PFSK-1 (cell line): Measurements from ENCODE around the gene SLC9B2. TPM values are rescaled to one million over a fixed set of nuclear protein-coding genes. Genes with fewer than 3 reads are reported as not detected.

Experiments
- FOXP2 ChIP-seq: optimal IDR thresholded peaks from 2 replicates; pipeline ENCODE3; 2011; ENCODE audit warnings: borderline replicate concordance, control low read depth, inconsistent platforms; ENCODE audit not compliant: insufficient read depth; ENCODE audit errors: extremely low read length, extremely low read depth
- POLR2AphosphoS5 ChIP-seq: IDR thresholded peaks from 2 replicates; pipeline ENCODE4 v1.6.1; 2012; ENCODE audit warnings: low read depth, mild to moderate bottlenecking, control low read depth, low read length, moderate library complexity
- REST ChIP-seq, 2 experiments: IDR thresholded peaks; 2 replicates each; pipeline versions ENCODE4 v1.6.1 to v1.8.0; 2011 to 2012; ENCODE audit warnings: low read depth in 2 of 2, low read length in 2 of 2, control low read depth in 1 of 2, inconsistent platforms in 1 of 2, mild to moderate bottlenecking in 1 of 2, moderate library complexity in 1 of 2; ENCODE audit not compliant: insufficient read depth in 1 of 2
- SIN3A ChIP-seq: IDR thresholded peaks from 2 replicates; pipeline ENCODE4 v1.6.1; 2012; ENCODE audit warnings: mild to moderate bottlenecking, low read length, moderate library complexity, borderline replicate concordance; ENCODE audit not compliant: insufficient read depth
- TAF1 ChIP-seq: IDR thresholded peaks from 2 replicates; pipeline ENCODE4 v1.6.1; 2012; ENCODE audit warnings: low read length, control low read depth, borderline replicate concordance; ENCODE audit not compliant: insufficient read depth
- polyA plus RNA-seq: library from polyadenylated mRNA; unstranded; fragments of >200 nt; gene quantifications from one replicate; pipeline ENCODE4 v1.2.1, GENCODE V29; 2012; ENCODE audit warnings: low read depth, missing spikeins; ENCODE audit not compliant: insufficient read length

The SLC9B2 gene, protein sequence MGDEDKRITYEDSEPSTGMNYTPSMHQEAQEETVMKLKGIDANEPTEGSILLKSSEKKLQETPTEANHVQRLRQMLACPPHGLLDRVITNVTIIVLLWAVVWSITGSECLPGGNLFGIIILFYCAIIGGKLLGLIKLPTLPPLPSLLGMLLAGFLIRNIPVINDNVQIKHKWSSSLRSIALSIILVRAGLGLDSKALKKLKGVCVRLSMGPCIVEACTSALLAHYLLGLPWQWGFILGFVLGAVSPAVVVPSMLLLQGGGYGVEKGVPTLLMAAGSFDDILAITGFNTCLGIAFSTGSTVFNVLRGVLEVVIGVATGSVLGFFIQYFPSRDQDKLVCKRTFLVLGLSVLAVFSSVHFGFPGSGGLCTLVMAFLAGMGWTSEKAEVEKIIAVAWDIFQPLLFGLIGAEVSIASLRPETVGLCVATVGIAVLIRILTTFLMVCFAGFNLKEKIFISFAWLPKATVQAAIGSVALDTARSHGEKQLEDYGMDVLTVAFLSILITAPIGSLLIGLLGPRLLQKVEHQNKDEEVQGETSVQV
- 8.7 TPM for polyA plus RNA-seq

DNA sequence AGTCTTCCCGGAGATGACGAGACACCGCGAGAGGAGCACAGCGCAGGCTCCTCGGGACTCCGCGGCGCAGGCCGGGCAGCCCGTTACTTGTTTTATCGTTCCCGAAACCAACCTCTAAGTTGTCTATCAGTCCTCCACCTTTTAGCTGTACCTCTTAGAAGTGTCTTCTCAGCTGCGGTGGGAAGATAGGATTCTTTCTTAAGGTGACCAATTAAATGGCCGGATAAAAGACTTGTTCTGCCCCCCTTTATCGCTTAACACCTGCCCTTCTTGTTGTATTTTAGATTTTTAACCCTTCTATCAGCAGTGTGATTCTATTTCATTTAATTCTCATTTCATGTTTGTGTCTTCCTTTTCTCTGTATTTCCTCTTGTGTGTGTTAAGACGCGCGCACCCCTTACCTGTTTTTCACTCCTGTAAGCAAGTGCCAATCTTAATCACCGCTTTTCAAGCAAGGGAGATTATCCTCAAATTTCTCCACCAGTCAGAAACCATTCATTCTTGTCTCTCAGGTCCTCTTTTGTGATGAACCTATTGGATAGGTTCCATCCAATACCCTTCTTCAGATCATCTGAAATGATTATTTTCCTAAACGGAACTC, at the start of gene SLC9B2:
SLC9B2 (minus strand) TSS at position 15 of the 601 bp plus-strand sequence. CDS start 9,211 bp downstream, outside the sequence.
- no peak for TF ChIP-seq FOXP2
- TF ChIP-seq SIN3A: no peak
- TF ChIP-seq POLR2AphosphoS5: no peak
- no peak; the same call in 1 of the 2 replicates for TF ChIP-seq TAF1
- no peak for TF ChIP-seq REST (IDR thresholded peaks at IDR 0.05; ENCODE audit: insufficient read depth in 1 of 2, low read depth in 2 of 2, low read length in 2 of 2)

GRCh38 chr4:103126126-103126525, 49.6 kb upstream of the SLC9B2 start:
- TF ChIP-seq FOXP2 (no peak), REST (IDR thresholded peaks at IDR 0.05; ENCODE audit: insufficient read depth in 1 of 2, low read depth in 2 of 2, low read length in 2 of 2) (no peak), POLR2AphosphoS5 (no peak), TAF1 (no peak), SIN3A (no peak)

- no peak for TF ChIP-seq FOXP2
- TF ChIP-seq POLR2AphosphoS5: no peak
- TF ChIP-seq TAF1: no peak
- no peak for TF ChIP-seq REST (IDR thresholded peaks at IDR 0.05; ENCODE audit: insufficient read depth in 1 of 2, low read depth in 2 of 2, low read length in 2 of 2)
- no peak for TF ChIP-seq SIN3A
Observed at GRCh38 chr4:103123114-103123513, 46.6 kb upstream of the SLC9B2 start.

DNA sequence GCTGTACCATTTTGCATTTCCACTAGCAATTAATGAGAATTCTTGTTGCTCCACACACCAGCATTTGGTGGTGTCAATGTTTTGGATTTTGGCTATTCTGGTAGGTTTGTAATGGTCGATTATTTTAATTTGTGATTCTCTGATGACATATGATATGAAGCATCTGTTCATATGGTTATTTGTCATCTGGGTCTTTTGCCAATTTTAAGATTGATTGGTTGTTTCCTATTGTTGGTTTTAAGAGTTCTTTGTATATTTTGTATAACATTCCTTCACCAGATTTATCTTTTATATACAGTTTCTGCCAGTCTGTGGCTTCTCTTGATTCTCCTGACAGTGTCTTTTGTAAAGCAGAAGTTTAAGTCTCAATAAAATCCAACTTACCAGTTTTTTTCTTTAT, 41.6 kb upstream of the SLC9B2 start:
- no peak for TF ChIP-seq FOXP2

DNA sequence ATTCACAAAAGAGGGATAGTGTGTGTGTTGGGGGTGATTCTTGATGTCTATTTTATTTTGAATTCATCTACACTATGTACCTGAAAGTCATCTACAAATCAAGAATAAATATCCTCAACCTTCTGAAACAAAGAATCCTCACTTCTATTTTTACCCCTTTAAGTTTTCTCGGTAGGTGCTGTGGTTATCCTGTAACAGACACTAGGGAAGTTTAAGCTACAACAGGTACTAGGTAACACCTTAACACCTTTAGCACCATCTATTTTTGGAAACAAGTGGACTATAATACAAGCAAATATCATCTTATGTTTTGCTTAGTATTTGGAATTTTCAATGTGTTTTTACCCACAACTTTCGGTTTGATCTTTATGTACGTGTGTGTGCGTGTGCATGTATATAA, 35.0 kb upstream of the SLC9B2 start:
- TF ChIP-seq POLR2AphosphoS5: no peak
- no peak for TF ChIP-seq REST (IDR thresholded peaks at IDR 0.05; ENCODE audit: insufficient read depth in 1 of 2, low read depth in 2 of 2, low read length in 2 of 2)
- TF ChIP-seq SIN3A: no peak
- no peak for TF ChIP-seq TAF1
